ENCODE results near the gene WWOX.

Gene WWOX

GRCh38 chr16:79100447-79100846, 1001.0 kb downstream of the WWOX start:
- no peak for DNase-seq (ENCODE audit: low read depth in 1 of 2, low spot score in 1 of 2)

GRCh38 chr16:79101491-79101890, 1002.0 kb downstream of the WWOX start:
- DNase-seq (ENCODE audit: low read depth in 1 of 2, low spot score in 1 of 2), result no peak

- DNase-seq (ENCODE audit: low read depth in 1 of 2, low spot score in 1 of 2), result no peak
Observed at GRCh38 chr16:79104567-79104966, 1005.1 kb downstream of the WWOX start.

DNA sequence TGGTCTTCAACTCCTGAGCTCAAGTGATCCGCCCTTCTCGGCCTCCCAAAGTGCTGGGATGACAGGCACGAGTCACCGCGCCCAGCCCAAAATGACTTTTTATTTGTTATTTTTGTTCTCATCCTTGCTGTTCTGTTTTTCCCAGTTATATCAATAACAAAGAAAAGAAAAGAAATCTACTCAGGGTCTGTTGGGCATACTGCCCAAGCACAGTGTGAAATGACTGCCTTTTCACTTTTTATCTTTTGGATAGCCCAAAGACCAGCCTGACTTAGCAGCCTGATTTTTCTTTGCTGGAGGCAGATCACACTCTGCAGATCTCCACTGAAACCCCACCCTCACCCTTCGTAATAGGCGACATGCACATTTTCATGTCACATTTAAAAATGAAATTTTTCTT, 1007.8 kb downstream of the WWOX start:
- no peak for DNase-seq (ENCODE audit: low read depth in 1 of 2, low spot score in 1 of 2)

- DNase-seq (ENCODE audit: low read depth in 1 of 2, low spot score in 1 of 2), result no peak
Observed at GRCh38 chr16:79109771-79110170, 1010.3 kb downstream of the WWOX start.

GRCh38 chr16:79110242-79110641, 1010.8 kb downstream of the WWOX start:
- no peak for DNase-seq (ENCODE audit: low read depth in 1 of 2, low spot score in 1 of 2)

DNA sequence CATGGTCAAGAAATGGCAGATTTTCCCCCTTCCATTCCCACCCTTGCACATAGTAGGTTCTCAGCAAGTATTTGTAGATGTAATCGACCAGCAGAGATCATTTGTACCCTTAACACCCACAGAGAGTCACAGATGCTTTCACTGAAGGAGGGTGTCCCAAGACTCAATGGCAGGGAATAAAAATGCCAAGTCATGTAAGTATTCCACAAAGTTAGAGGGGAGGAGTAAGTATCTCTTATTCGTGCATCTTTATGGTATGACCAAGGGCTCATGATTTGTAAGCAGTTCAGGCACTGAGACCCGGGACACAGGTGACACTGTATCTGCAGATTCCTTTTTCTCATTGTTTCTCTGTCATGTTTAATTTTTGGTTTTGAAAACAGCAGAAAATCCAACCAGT, 1011.5 kb downstream of the WWOX start:
- DNase-seq (ENCODE audit: low read depth in 1 of 2, low spot score in 1 of 2), result no peak

DNA sequence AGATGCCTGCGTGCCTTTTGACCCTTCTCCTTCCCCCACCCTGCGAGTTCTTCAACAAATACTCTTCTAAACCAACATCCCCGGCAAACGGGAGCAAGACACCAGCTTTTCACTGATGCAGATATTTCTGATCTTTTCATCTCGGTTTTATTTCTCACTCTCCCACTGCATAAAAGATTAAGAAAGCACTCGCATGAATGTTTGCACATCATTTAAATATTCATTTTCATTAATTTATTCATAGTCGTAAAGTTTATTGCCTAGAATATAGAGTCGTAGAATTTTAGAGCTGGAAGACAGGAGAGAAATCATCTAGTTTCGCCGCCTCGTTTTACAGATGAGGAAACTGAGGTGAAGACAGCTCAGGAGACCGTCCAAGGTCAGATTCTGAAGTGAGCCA, 1013.0 kb downstream of the WWOX start:
- no peak for DNase-seq (ENCODE audit: low read depth in 1 of 2, low spot score in 1 of 2)

- no peak for DNase-seq (ENCODE audit: low read depth in 1 of 2, low spot score in 1 of 2)
Observed at GRCh38 chr16:79113826-79114225, 1014.4 kb downstream of the WWOX start.

DNA sequence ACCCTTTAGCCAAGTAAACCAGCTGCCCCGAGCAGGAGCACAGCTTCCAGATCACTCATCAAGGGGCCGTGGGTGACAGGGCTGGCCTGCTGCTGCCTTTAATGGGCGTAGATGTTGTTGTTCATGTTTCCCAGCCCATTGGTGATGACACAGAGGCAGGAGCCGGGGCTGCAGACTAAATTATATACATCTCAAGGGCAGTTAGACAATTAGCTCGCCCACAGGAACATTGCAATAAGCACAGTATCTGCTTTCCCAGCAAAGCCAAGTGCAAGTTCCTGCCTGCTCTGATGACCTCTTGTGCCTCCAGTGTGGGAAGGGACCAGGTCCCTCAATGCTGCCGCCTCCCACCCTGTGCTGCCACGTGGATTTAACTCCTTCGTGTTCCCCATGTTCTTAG, 1015.3 kb downstream of the WWOX start:
- no peak for DNase-seq (ENCODE audit: low read depth in 1 of 2, low spot score in 1 of 2)

- no peak for DNase-seq (ENCODE audit: low read depth in 1 of 2, low spot score in 1 of 2)
Observed at GRCh38 chr16:79121906-79122305, 1022.5 kb downstream of the WWOX start.

GRCh38 chr16:79122343-79122742, 1022.9 kb downstream of the WWOX start:
- no peak for DNase-seq (ENCODE audit: low read depth in 1 of 2, low spot score in 1 of 2)

- DNase-seq (ENCODE audit: low read depth in 1 of 2, low spot score in 1 of 2), result no peak
Observed at GRCh38 chr16:79124016-79124756, 1024.7 kb downstream of the WWOX start.

- no peak for DNase-seq (ENCODE audit: low read depth in 1 of 2, low spot score in 1 of 2)
Observed at GRCh38 chr16:79127766-79128165, 1028.3 kb downstream of the WWOX start.

DNA sequence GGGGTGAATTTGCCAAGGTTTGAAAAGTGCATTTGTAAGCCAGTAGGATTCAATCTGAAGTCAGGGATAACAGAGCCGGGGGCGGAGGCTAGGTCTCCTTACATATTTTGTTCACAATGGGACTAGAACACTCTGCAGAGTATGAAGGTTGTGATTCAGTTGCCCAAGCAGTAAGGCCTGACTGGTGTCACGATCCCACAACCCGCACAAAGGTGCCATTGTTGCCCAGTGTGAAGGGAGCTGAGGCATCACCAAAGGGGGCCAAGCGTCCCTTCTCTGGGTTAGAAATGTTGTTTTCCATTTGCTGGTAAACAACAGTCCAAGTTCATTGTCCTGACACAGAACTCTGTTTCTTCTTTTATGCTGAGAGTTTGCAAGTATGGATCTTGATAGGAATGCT, 1029.3 kb downstream of the WWOX start:
- no peak for DNase-seq (ENCODE audit: low read depth in 1 of 2, low spot score in 1 of 2)

GRCh38 chr16:79130616-79131015, 1031.2 kb downstream of the WWOX start:
- no peak for DNase-seq (ENCODE audit: low read depth in 1 of 2, low spot score in 1 of 2)

- no peak for DNase-seq (ENCODE audit: low read depth in 1 of 2, low spot score in 1 of 2)
Observed at GRCh38 chr16:79131321-79132075, 1032.0 kb downstream of the WWOX start.

DNA sequence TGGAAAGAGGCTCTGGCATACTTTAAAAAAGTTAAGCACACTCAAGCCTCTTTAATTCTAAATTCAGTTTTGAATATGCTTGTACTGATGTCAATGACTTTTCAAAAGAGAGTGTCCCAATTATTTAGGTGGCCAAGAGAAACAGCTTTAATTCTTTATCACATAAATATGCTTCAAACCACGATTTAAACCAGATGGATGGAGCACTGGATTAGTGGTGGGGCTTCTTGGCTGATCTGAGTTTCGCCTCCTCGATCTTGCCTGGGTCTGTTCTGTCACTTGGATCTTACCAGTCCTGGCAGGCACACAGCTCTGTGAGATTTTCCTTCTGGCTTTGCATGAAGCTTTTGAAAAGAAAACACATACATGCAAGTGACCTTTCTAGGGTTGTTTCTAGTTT, 1033.2 kb downstream of the WWOX start:
- no peak for DNase-seq (ENCODE audit: low read depth in 1 of 2, low spot score in 1 of 2)

DNA sequence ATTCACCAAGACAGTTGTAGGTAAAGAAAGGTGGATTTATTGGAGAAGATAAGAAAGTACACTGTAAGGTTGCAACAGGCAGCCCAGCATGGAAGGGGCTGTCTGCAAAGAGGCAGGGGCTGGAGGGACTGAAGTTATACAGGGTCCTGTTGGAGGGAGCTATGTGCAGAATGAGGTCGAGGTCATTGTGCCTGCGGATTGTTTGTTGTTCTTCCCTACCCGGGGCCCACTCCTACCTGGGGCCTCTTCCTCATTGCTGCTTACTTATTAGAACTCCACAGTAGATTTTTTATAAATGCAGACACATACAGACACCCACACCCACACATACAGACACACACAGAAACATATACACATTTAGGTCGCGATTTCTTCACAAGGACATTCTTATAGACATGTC, 1034.8 kb downstream of the WWOX start:
- no peak for DNase-seq (ENCODE audit: low read depth in 1 of 2, low spot score in 1 of 2)

- DNase-seq (ENCODE audit: low read depth in 1 of 2, low spot score in 1 of 2), result no peak
Observed at GRCh38 chr16:79136955-79137354, 1037.5 kb downstream of the WWOX start.

- DNase-seq (ENCODE audit: low read depth in 1 of 2, low spot score in 1 of 2), result no peak
Observed at GRCh38 chr16:79137426-79137939, 1038.0 kb downstream of the WWOX start.

DNA sequence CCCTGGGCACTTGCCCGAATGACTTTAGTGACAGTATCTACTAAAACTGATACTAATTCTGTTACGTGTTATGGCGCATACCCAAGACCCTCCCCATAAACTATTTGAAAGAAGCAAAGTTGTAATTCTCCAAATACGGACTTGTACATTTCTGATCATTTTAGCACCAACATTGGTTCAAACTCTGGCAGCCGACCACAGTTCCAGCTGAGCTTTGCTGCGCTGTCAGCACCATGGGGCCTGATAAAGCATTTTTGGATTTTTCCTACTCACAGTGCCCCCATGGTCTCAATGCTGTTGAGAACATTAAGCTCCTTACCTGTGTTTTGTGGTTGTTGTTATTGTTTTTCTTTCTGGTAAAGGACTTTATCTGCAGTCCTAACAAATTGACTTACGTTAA, 1040.3 kb downstream of the WWOX start:
- DNase-seq (ENCODE audit: low read depth in 1 of 2, low spot score in 1 of 2), result no peak

DNA sequence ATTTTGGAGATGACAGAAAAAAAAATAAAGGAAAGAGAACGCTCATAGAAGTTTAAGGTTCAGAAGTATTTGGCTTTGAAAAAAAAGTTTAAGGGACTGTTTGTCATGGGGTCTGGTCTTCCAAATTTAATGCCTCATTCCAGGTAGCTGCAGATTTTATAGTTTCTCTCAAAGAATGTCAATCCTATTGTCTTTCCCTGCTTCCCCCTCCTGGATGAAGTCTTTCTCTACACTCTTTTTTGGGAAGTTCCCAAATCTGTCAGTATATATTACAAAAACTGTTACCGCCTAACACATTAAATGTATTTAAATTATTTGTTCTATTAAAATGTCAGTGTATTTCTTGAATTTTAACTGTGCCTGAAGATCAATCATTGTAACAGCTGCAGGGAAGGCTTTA, 1043.6 kb downstream of the WWOX start:
- DNase-seq (ENCODE audit: low read depth in 1 of 2, low spot score in 1 of 2), result no peak

All from activated CD4-positive, alpha-beta T cell treated with anti-CD3 and anti-CD28 coated beads, Interleukin-2, amount 50 U/mL, for 24 hours (primary cell).